Neural progenitor cell (in vitro differentiated cells): ENCODE measurements around the gene CAMSAP1. TPM values are rescaled to one million over a fixed set of nuclear protein-coding genes. Genes with fewer than 3 reads are reported as not detected.

Experiments
- DNase-seq: peaks from one replicate; pipeline ENCODE4 v3.0.0-alpha.2; 2016; ENCODE audit warnings: low spot score
- H2AFZ ChIP-seq: fragments of 200-600 bp; sonication (generic); replicated peaks from 2 replicates; pipeline ENCODE4 v1.6.1; 2016; ENCODE audit warnings: antibody characterized with exemption
- H3F3A ChIP-seq: fragments of 200-600 bp; sonication (generic); 2 replicates; pipeline ENCODE4 v1.6.1; 2016; ENCODE audit warnings: antibody characterized with exemption, low read depth
- H3K27ac ChIP-seq: fragments of 200-600 bp; sonication (generic); 2 replicates; pipeline ENCODE4 v1.5.1; 2016; ENCODE audit warnings: mild to moderate bottlenecking
- H3K27me3 ChIP-seq: fragments of 200-600 bp; sonication (generic); 2 replicates; pipeline ENCODE4 v1.6.1; 2016; ENCODE audit warnings: mild to moderate bottlenecking, moderate library complexity
- H3K36me3 ChIP-seq: fragments of 200-600 bp; sonication (generic); 2 replicates; pipeline ENCODE4 v1.5.1; 2016
- H3K4me1 ChIP-seq: fragments of 200-600 bp; sonication (generic); 2 replicates; pipeline ENCODE4 v1.6.1; 2016; ENCODE audit warnings: mixed run types
- H3K4me2 ChIP-seq: fragments of 200-600 bp; sonication (generic); 2 replicates; pipeline ENCODE4 v1.6.1; 2016
- H3K4me3 ChIP-seq: fragments of 200-600 bp; sonication (generic); 2 replicates; pipeline ENCODE4 v1.5.1; 2016
- H3K79me2 ChIP-seq: fragments of 200-600 bp; sonication (generic); 2 replicates; pipeline ENCODE4 v1.6.1; 2016; ENCODE audit warnings: low read depth
- H3K9ac ChIP-seq: fragments of 200-600 bp; sonication (generic); 2 replicates; pipeline ENCODE4 v1.6.1; 2016
- H3K9me3 ChIP-seq: fragments of 200-600 bp; sonication (generic); 2 replicates; pipeline ENCODE4 v1.5.1; 2016; ENCODE audit warnings: low read depth
- H4K20me1 ChIP-seq: fragments of 200-600 bp; sonication (generic); 2 replicates; pipeline ENCODE4 v1.6.1; 2016; ENCODE audit warnings: low read depth
- H3K27ac Mint-ChIP-seq: 3 replicates; pipeline ENCODE4 v1.8.0; 2021; ENCODE audit warnings: mixed read lengths
- H3K27me3 Mint-ChIP-seq: 2 replicates; pipeline ENCODE4 v1.8.0; 2022; ENCODE audit warnings: low read depth, mild to moderate bottlenecking, inconsistent platforms, moderate library complexity, mixed read lengths; ENCODE audit not compliant: insufficient read depth
- H3K36me3 Mint-ChIP-seq: 3 replicates; pipeline ENCODE4 v1.8.0; 2021; ENCODE audit warnings: mixed read lengths
- H3K4me1 Mint-ChIP-seq: 3 replicates; pipeline ENCODE4 v1.8.0; 2021; ENCODE audit warnings: mixed read lengths
- H3K4me3 Mint-ChIP-seq: 3 replicates; pipeline ENCODE4 v1.8.0; 2021; ENCODE audit warnings: mild to moderate bottlenecking, moderate library complexity, mixed read lengths
- H3K9me3 Mint-ChIP-seq: 3 replicates; pipeline ENCODE4 v1.8.0; 2020; ENCODE audit warnings: mixed read lengths
- CTCF ChIP-seq: fragments of 200-600 bp; sonication (generic); IDR thresholded peaks from 2 replicates; pipeline ENCODE4 v1.5.1; 2017; ENCODE audit warnings: antibody characterized with exemption, mild to moderate bottlenecking
- EZH2 ChIP-seq: fragments of 200-600 bp; sonication (generic); IDR thresholded peaks from 2 replicates; pipeline ENCODE4 v1.6.1; 2017; ENCODE audit warnings: antibody characterized with exemption, mild to moderate bottlenecking, moderate library complexity
- EZH2phosphoT487 ChIP-seq: fragments of 200-600 bp; sonication (generic); IDR thresholded peaks from 2 replicates; pipeline ENCODE4 v1.6.1; 2017; ENCODE audit warnings: antibody characterized with exemption
- total RNA-seq: library from RNA; depleted of rRNA; stranded (reverse); fragments of >200 nt; gene quantifications from 2 replicates; pipeline ENCODE4 v1.2.3, GENCODE V29; 2015; ENCODE audit warnings: low replicate concordance

CAMSAP1 gene
- total RNA-seq, 1 donor from 2014 or later = 39.3 TPM

GRCh38 chr9:135804581-135805421, 102.5 kb downstream of the CAMSAP1 start:
- Histone ChIP-seq H3K4me3 (no peak overlapping the region), H3F3A (peaks cover 5% of the 10 kb centered on the region), H2AFZ (no peak overlapping the region), H3K4me2 (no peak overlapping the region), H3K9me3 (no peaks in the 10 kb centered on the region), H3K27ac (no peak overlapping the region), H3K9ac (no peak overlapping the region), H3K79me2 (no peaks in the 10 kb centered on the region), H4K20me1 (no peaks in the 10 kb centered on the region), H3K36me3 (no peaks in the 10 kb centered on the region), H3K4me1 (peaks cover 8% of the 10 kb centered on the region), H3K27me3 (no peaks in the 10 kb centered on the region)
- Mint-ChIP-seq H3K36me3 (peaks cover 6% of the 10 kb centered on the region), H3K4me1 (peaks cover 7% of the 10 kb centered on the region), H3K9me3 (no peaks in the 10 kb centered on the region), H3K27me3 (no peaks in the 10 kb centered on the region), H3K4me3 (no peak overlapping the region), H3K27ac (no peak overlapping the region)
- DNase-seq = no peak
- no peak for TF ChIP-seq EZH2
- peak; percentile 22 for TF ChIP-seq CTCF

- Histone ChIP-seq H3K27ac (peak overlapping the region; percentile 53), H3K36me3 (no peaks in the 10 kb centered on the region), H3K9me3 (no peaks in the 10 kb centered on the region), H3K4me1 (peaks cover 8% of the 10 kb centered on the region), H3K9ac (no peak overlapping the region), H3K4me3 (no peak overlapping the region), H3K79me2 (no peaks in the 10 kb centered on the region), H2AFZ (no peak overlapping the region), H4K20me1 (no peaks in the 10 kb centered on the region), H3K4me2 (no peak overlapping the region), H3K27me3 (no peaks in the 10 kb centered on the region), H3F3A (peaks cover 5% of the 10 kb centered on the region)
- TF ChIP-seq CTCF (no peak), EZH2phosphoT487 (no peak), EZH2 (no peak)
- Mint-ChIP-seq H3K4me3 (no peak overlapping the region), H3K27ac (peak overlapping the region; percentile 54), H3K9me3 (no peaks in the 10 kb centered on the region), H3K27me3 (no peaks in the 10 kb centered on the region), H3K36me3 (peaks cover 6% of the 10 kb centered on the region), H3K4me1 (peaks cover 7% of the 10 kb centered on the region)
- no peak for DNase-seq
Observed at GRCh38 chr9:135803441-135803840, 103.9 kb downstream of the CAMSAP1 start.

- peak; percentile 40 for DNase-seq
- no peaks in the 10 kb centered on the region for H3K27me3 ChIP-seq
- H3K4me1 ChIP-seq = peaks cover 8% of the 10 kb centered on the region
- H3K27ac ChIP-seq = peak overlapping the region; percentile 53
- no peaks in the 10 kb centered on the region for H3K79me2 ChIP-seq
- Mint-ChIP-seq H3K4me1 (peaks cover 7% of the 10 kb centered on the region), H3K27me3 (no peaks in the 10 kb centered on the region), H3K36me3 (peaks cover 6% of the 10 kb centered on the region), H3K4me3 (no peak overlapping the region), H3K9me3 (no peaks in the 10 kb centered on the region), H3K27ac (peak overlapping the region; percentile 72)
- H3K36me3 ChIP-seq = no peaks in the 10 kb centered on the region
- H3F3A ChIP-seq = peaks cover 4% of the 10 kb centered on the region
- H4K20me1 ChIP-seq = no peaks in the 10 kb centered on the region
- H3K9ac ChIP-seq = no peak overlapping the region
- H3K4me2 ChIP-seq = no peak overlapping the region
- no peaks in the 10 kb centered on the region for H3K9me3 ChIP-seq
- H2AFZ ChIP-seq = no peak overlapping the region
- no peak for TF ChIP-seq EZH2phosphoT487
- no peak for TF ChIP-seq CTCF
- no peak for TF ChIP-seq EZH2
- no peak overlapping the region for H3K4me3 ChIP-seq
Observed at GRCh38 chr9:135802876-135803419, 104.4 kb downstream of the CAMSAP1 start.
